HepG2 (cell line): ENCODE measurements around the gene POU2AF3. TPM values are rescaled to one million over a fixed set of nuclear protein-coding genes. Genes with fewer than 3 reads are reported as not detected.

Experiments
- ARNT2 ChIP-seq: sonication (generic); formaldehyde crosslinking; IDR thresholded peaks from 2 replicates; pipeline ENCODE4 v1.8.0; 2022; ENCODE audit warnings: mild to moderate bottlenecking, low read depth, missing genetic modification reagents, moderate library complexity
- CREB1 ChIP-seq, 2 experiments: fragments of 450-650 bp in 1 of 2; IDR thresholded peaks; 2 replicates each; pipeline ENCODE4 v1.6.1; 2016 to 2017; ENCODE audit warnings: control low read depth in 1 of 2, mild to moderate bottlenecking in 1 of 2, missing compliant biosample characterization in 1 of 2, missing genetic modification characterization in 1 of 2
- EP300 ChIP-seq, 3 experiments: sonication (generic) in 1 of 3; formaldehyde crosslinking in 1 of 3; IDR thresholded peaks; 2 replicates each; pipeline versions ENCODE4 v1.5.1 to v1.6.1; 2011 to 2020; ENCODE audit warnings: low read depth in 2 of 3, low read length in 2 of 3, borderline replicate concordance in 1 of 3, improper control_type of control experiment in 1 of 3, mild to moderate bottlenecking in 1 of 3, missing genetic modification reagents in 1 of 3, moderate library complexity in 1 of 3
- EZH2 ChIP-seq: conservative IDR thresholded peaks from 2 replicates; pipeline ENCODE4 v1.6.1; 2012; ENCODE audit warnings: mild to moderate bottlenecking, low read depth, low read length, moderate library complexity
- GATA4 ChIP-seq: sonication (generic); IDR thresholded peaks from 2 replicates; pipeline ENCODE4 v1.6.1; 2016; ENCODE audit warnings: antibody characterized with exemption, low read depth, borderline replicate concordance
- JARID2 ChIP-seq: sonication (generic); formaldehyde crosslinking; IDR thresholded peaks from 2 replicates; pipeline ENCODE4 v1.8.1; 2023; ENCODE audit warnings: missing genetic modification reagents, inconsistent platforms; ENCODE audit not compliant: insufficient replicate concordance
- JDP2 ChIP-seq: sonication (generic); formaldehyde crosslinking; IDR thresholded peaks from 2 replicates; pipeline ENCODE4 v1.8.1; 2022; ENCODE audit warnings: missing genetic modification reagents, borderline replicate concordance
- KDM3A ChIP-seq: IDR thresholded peaks from 2 replicates; pipeline ENCODE4 v1.6.1; 2018; ENCODE audit warnings: low read depth, missing compliant biosample characterization
- NFRKB ChIP-seq: fragments of 450-650 bp; IDR thresholded peaks from 2 replicates; pipeline ENCODE4 v1.6.1; 2017
- POLR2A ChIP-seq, 2 experiments: IDR thresholded peaks; 2 replicates each; pipeline ENCODE4 v1.6.1; 2011; ENCODE audit warnings: low read depth in 2 of 2, low read length in 2 of 2, mild to moderate bottlenecking in 1 of 2, moderate library complexity in 1 of 2; ENCODE audit not compliant: insufficient read depth in 1 of 2
- TARDBP ChIP-seq: sonication (generic); formaldehyde crosslinking; IDR thresholded peaks from 2 replicates; pipeline ENCODE4 v1.8.0; 2022; ENCODE audit warnings: mild to moderate bottlenecking, missing genetic modification reagents
- TFDP2 ChIP-seq: sonication (generic); formaldehyde crosslinking; IDR thresholded peaks from 2 replicates; pipeline ENCODE4 v1.4.0; 2020; ENCODE audit warnings: missing genetic modification reagents
- ZBTB34 ChIP-seq: sonication (generic); formaldehyde crosslinking; IDR thresholded peaks from 2 replicates; pipeline ENCODE4 v1.8.0; 2022; ENCODE audit warnings: mild to moderate bottlenecking, missing genetic modification reagents
- ZBTB44 ChIP-seq: sonication (generic); formaldehyde crosslinking; IDR thresholded peaks from 2 replicates; pipeline ENCODE4 v1.4.0; 2020; ENCODE audit warnings: missing genetic modification reagents
- ZFP41 ChIP-seq: sonication (generic); formaldehyde crosslinking; IDR thresholded peaks from 2 replicates; pipeline ENCODE4 v1.4.0; 2020; ENCODE audit warnings: mild to moderate bottlenecking, missing genetic modification reagents, borderline replicate concordance
- ZNF383 ChIP-seq: sonication (generic); formaldehyde crosslinking; IDR thresholded peaks from 2 replicates; pipeline ENCODE4 v1.4.0; 2020; ENCODE audit warnings: missing genetic modification reagents, mild to moderate bottlenecking, borderline replicate concordance
- ZNF567 ChIP-seq: sonication (generic); formaldehyde crosslinking; IDR thresholded peaks from 2 replicates; pipeline ENCODE4 v1.8.1; 2023; ENCODE audit warnings: mild to moderate bottlenecking, missing genetic modification reagents, borderline replicate concordance
- ZNF576 ChIP-seq: sonication (generic); formaldehyde crosslinking; IDR thresholded peaks from 2 replicates; pipeline ENCODE4 v1.4.0; 2020; ENCODE audit warnings: mild to moderate bottlenecking, missing genetic modification reagents
- ZNF710 ChIP-seq: sonication (generic); formaldehyde crosslinking; IDR thresholded peaks from 2 replicates; pipeline ENCODE4 v1.5.0; 2020; ENCODE audit warnings: mild to moderate bottlenecking, missing genetic modification reagents, borderline replicate concordance
- ZNF713 ChIP-seq: sonication (generic); formaldehyde crosslinking; IDR thresholded peaks from 2 replicates; pipeline ENCODE4 v1.4.0; 2020; ENCODE audit warnings: mild to moderate bottlenecking, missing genetic modification reagents
- ZNF777 ChIP-seq: sonication (generic); formaldehyde crosslinking; IDR thresholded peaks from 2 replicates; pipeline ENCODE4 v1.4.0; 2020; ENCODE audit warnings: missing genetic modification reagents
- ZNF781 ChIP-seq: sonication (generic); formaldehyde crosslinking; IDR thresholded peaks from 2 replicates; pipeline ENCODE4 v1.5.1; 2020; ENCODE audit warnings: borderline replicate concordance, mild to moderate bottlenecking, missing genetic modification reagents; ENCODE audit errors: not compliant biosample characterization
- polyA plus RNA-seq, 8 experiments: library from polyadenylated mRNA; depleted of rRNA in 3 of 8; stranded (reverse) in 7 of 8; unstranded in 1 of 8; fragments of >200 nt; fragmentation: Illumina TruSeq in 4 of 8; extraction: Trizol in 4 of 8; gene quantifications; 2 replicates each; pipeline versions ENCODE4 v1.2.1 to v1.2.3, GENCODE V29; 2011 to 2016; ENCODE audit warnings: low read depth in 4 of 8, missing spikeins in 1 of 8, mixed read lengths in 1 of 8; ENCODE audit not compliant: insufficient read depth in 1 of 8
- total RNA-seq, 5 experiments: library from RNA; depleted of rRNA; stranded (reverse); fragments of >200 nt; fragmentation: Illumina TruSeq; extraction: Trizol; gene quantifications; 2 replicates each; pipeline ENCODE4 v1.2.3, GENCODE V29; 2016; ENCODE audit warnings: low read depth in 1 of 5

Gene POU2AF3
- total and polyA plus RNA-seq, 2 of the 13 experiments (the other 11 are each of a cell fraction or from before 2014, with no cell fraction given): 7.8 to 71.2 TPM

- no peak for TF ChIP-seq ZBTB34 (CRISPR knock-in tag)
- TF ChIP-seq JDP2 (CRISPR knock-in tag): no peak; the same call in 1 of the 2 replicates
- no peak for TF ChIP-seq ZNF576 (CRISPR knock-in tag)
- no peak for TF ChIP-seq ZNF567
- TF ChIP-seq ZNF777 (CRISPR knock-in tag): peak; percentile 70
- 0 out of 2 replicates have a peak, but pooled peaks have one; percentile 30 for TF ChIP-seq ARNT2 (CRISPR knock-in tag)
- peak; percentile 16 for TF ChIP-seq ZNF781
- no peak for TF ChIP-seq EZH2
- TF ChIP-seq GATA4: no peak
- TF ChIP-seq ZNF383: no peak
- no peak for TF ChIP-seq KDM3A (CRISPR knock-in tag)
- TF ChIP-seq ZFP41 (CRISPR knock-in tag): no peak
- no peak for TF ChIP-seq ZNF710 (CRISPR knock-in tag)
- TF ChIP-seq TFDP2: peak; percentile 55; the same call in 1 of the 2 replicates
- TF ChIP-seq JARID2 (CRISPR knock-in tag): no peak
- 0 out of 2 replicates have a peak, but pooled peaks have one; percentile 55 for TF ChIP-seq ZNF713 (CRISPR knock-in tag)
- TF ChIP-seq CREB1 (IDR thresholded peaks at IDR 0.05): no peak
- TF ChIP-seq CREB1 (CRISPR knock-in tag; IDR thresholded peaks at IDR 0.05): no peak
- no peak for TF ChIP-seq ZBTB44 (CRISPR knock-in tag)
- TF ChIP-seq POLR2A (IDR thresholded peaks at IDR 0.05; ENCODE audit: insufficient read depth in 1 of 2, low read depth in 2 of 2, low read length in 2 of 2): peak; percentile 61 to 66; a peak in 3 of 4 replicates
- TF ChIP-seq EP300 (IDR thresholded peaks at IDR 0.05; ENCODE audit: low read depth in 2 of 2, low read length in 2 of 2): no peak
- no peak for TF ChIP-seq EP300 (CRISPR knock-in tag; IDR thresholded peaks at IDR 0.05; ENCODE audit: borderline replicate concordance)
- TF ChIP-seq TARDBP: no peak
- TF ChIP-seq NFRKB: no peak
These were observed 1.0 kb downstream of the POU2AF3 start (continued) for GRCh38 chr11:111299101-111300026.
